ENCODE measurements around the gene SHF. TPM values are rescaled to one million over a fixed set of nuclear protein-coding genes. Genes with fewer than 3 reads are reported as not detected.

The SHF gene
- total and polyA plus RNA-seq, 2 donors (not counting 3 experiments of a cell fraction or from before 2014, with no cell fraction given) = 2.8 to 5.2 TPM

DNA sequence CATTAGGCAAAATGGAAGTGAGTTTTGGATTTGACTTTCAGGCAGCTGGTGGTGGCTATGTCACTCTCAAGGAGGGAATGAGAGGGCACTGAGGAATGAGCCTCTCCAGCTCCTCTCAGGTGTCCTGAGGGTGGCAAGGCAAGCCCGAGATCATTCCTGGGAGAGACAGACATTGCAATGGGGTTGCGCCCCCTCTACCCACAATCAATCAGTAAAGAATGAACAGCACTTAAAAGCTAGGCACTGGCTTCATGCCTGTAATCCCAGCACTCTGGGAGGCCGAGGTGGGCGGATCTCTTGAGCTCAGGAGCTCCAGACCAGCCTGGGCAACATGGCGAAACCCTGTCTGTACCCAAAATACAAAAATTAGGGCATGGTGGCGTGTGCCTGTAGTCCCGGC lies 14.1 kb upstream of the SHF start:
- Histone ChIP-seq H3K9me1 (replicated peaks; ENCODE audit: control insufficient read depth, extremely low read depth, insufficient read depth, low read length) (no peaks in the 10 kb centered on the region), H3K36me3 (ENCODE audit: control insufficient read depth in 2 of 2, extremely low read depth in 1 of 2, insufficient read depth in 2 of 2, low read length in 2 of 2) (no peaks in the 10 kb centered on the region), H3K27ac (ENCODE audit: insufficient read depth, low read depth, low read length) (no peak overlapping the region), H3K4me1 (ENCODE audit: control insufficient read depth, extremely low read depth, insufficient read depth, low read length) (peaks cover 8% of the 10 kb centered on the region), H3K4me3 (replicated peaks in 1 of 3; ENCODE audit: insufficient read depth in 1 of 3, low read depth in 1 of 3, low read length in 3 of 3) (no peak overlapping the region), H3K79me2 (ENCODE audit: control insufficient read depth, insufficient read depth, low read length) (no peaks in the 10 kb centered on the region), H4K20me1 (replicated peaks; ENCODE audit: control insufficient read depth, extremely low read depth, insufficient read depth, low read length) (no peaks in the 10 kb centered on the region), H3K9me3 (replicated peaks; ENCODE audit: control insufficient read depth, insufficient read depth, low read length) (no peaks in the 10 kb centered on the region), H3K4me2 (ENCODE audit: insufficient read depth, low read length) (no peak overlapping the region), H3K9ac (replicated peaks; ENCODE audit: extremely low read depth, insufficient read depth, low read length) (no peak overlapping the region), H3K27me3 (ENCODE audit: control insufficient read depth in 2 of 2, insufficient read depth in 2 of 2, low read length in 2 of 2) (peaks cover 7 to 12% of the 10 kb centered on the region in 2 experiments), H2AFZ (ENCODE audit: low read depth, low read length) (no peak overlapping the region)
- no TSS peak for BruUV-seq (replicated peaks)
- ChIA-PET CTCF (interaction anchor here (0.8 to 8.9 kb wide), 4 partner anchors 38 to 202 kb away, joined by 3 to 98 read pairs (median 3); a partner anchor contains a TSS), POLR2A (interaction anchor here (1.4 kb wide), 1 partner anchor 200 kb away, joined by 3 read pairs; a partner anchor contains a TSS)
- TF ChIP-seq, protein P1, sequence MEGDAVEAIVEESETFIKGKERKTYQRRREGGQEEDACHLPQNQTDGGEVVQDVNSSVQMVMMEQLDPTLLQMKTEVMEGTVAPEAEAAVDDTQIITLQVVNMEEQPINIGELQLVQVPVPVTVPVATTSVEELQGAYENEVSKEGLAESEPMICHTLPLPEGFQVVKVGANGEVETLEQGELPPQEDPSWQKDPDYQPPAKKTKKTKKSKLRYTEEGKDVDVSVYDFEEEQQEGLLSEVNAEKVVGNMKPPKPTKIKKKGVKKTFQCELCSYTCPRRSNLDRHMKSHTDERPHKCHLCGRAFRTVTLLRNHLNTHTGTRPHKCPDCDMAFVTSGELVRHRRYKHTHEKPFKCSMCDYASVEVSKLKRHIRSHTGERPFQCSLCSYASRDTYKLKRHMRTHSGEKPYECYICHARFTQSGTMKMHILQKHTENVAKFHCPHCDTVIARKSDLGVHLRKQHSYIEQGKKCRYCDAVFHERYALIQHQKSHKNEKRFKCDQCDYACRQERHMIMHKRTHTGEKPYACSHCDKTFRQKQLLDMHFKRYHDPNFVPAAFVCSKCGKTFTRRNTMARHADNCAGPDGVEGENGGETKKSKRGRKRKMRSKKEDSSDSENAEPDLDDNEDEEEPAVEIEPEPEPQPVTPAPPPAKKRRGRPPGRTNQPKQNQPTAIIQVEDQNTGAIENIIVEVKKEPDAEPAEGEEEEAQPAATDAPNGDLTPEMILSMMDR (IDR thresholded peaks at IDR 0.05; ENCODE audit: extremely low read depth in 1 of 2, insufficient read depth in 1 of 2, low read depth in 1 of 2, low read length in 2 of 2) = no peak
- no peak for TF ChIP-seq EZH2 (IDR thresholded peaks at IDR 0.05; ENCODE audit: borderline replicate concordance, low read depth, low read length, severe bottlenecking)
- TF ChIP-seq FOS (IDR thresholded peaks at IDR 0.05; ENCODE audit: borderline replicate concordance, insufficient read depth, low read length) = no peak
- TF ChIP-seq GATA2 (IDR thresholded peaks at IDR 0.05; ENCODE audit: insufficient read depth, insufficient read length, low read depth, low read length) = no peak
- no peak for TF ChIP-seq MYC (IDR thresholded peaks at IDR 0.05; ENCODE audit: low read depth, low read length)
- TF ChIP-seq POLR2A (IDR thresholded peaks at IDR 0.05; ENCODE audit: low read depth, low read length) = no peak
- TF ChIP-seq, protein P2, sequence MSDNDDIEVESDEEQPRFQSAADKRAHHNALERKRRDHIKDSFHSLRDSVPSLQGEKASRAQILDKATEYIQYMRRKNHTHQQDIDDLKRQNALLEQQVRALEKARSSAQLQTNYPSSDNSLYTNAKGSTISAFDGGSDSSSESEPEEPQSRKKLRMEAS (IDR thresholded peaks at IDR 0.05; ENCODE audit: insufficient read depth, insufficient read length) = no peak
- TF ChIP-seq POLR2AphosphoS5 (IDR thresholded peaks at IDR 0.05; ENCODE audit: insufficient read depth, low read depth, low read length) = no peak
- TF ChIP-seq JUN (IDR thresholded peaks at IDR 0.05; ENCODE audit: borderline replicate concordance, insufficient read depth, insufficient read length, low read depth) = no peak
- FAIRE-seq = no peak
- dilution Hi-C loops (cut with MboI; ENCODE audit: extremely low pct_ligation_motif_present, low sequenced_read_pairs) = no loop called here
- intact Hi-C loops (cut with micrococcal nuclease) = loop anchor here (2.0 to 10.0 kb wide), 4 partner anchors 321 to 720 kb away; partner anchors contain the start of genes BLOC1S6 and SLC30A4
- DNase-seq (ENCODE audit: low read depth, low spot score) = no peak

All from endothelial cell of umbilical vein (primary cell).